SU-DHL-6 (cell line): ENCODE results near the gene FBXO38.

Experiments used
- H2AFZ ChIP-seq: fragments of 200-600 bp; sonication (generic); 2 replicates; pipeline ENCODE4 v1.6.1; 2014; ENCODE audit warnings: low read depth, mild to moderate bottlenecking, moderate library complexity, mixed read lengths, antibody characterized with exemption, low read length; ENCODE audit not compliant: severe bottlenecking
- H3F3A ChIP-seq: fragments of 200-600 bp; shearing (Covaris generic); 2 replicates; pipeline ENCODE4 v1.6.0; 2016; ENCODE audit warnings: antibody characterized with exemption, mild to moderate bottlenecking; ENCODE audit not compliant: insufficient read depth
- H3K27ac ChIP-seq: fragments of 200-600 bp; sonication (generic); 2 replicates; pipeline ENCODE4 v1.5.1; 2016; ENCODE audit warnings: low read depth, mild to moderate bottlenecking, low read length, moderate library complexity, mixed read lengths
- H3K27me3 ChIP-seq: fragments of 200-600 bp; sonication (generic), shearing (Covaris generic); 2 replicates; pipeline ENCODE4 v1.6.0; 2014; ENCODE audit warnings: mild to moderate bottlenecking, low read length
- H3K36me3 ChIP-seq: fragments of 200-600 bp; sonication (generic); 2 replicates; pipeline ENCODE4 v1.6.1; 2014; ENCODE audit warnings: mild to moderate bottlenecking, low read length, mixed read lengths
- H3K4me2 ChIP-seq: fragments of 300-600, 200-600 bp; shearing (Covaris generic), sonication (generic); 2 replicates; pipeline ENCODE4 v1.6.0; 2014; ENCODE audit warnings: low read length, low read depth, mild to moderate bottlenecking; ENCODE audit not compliant: poor library complexity, severe bottlenecking
- H3K4me3 ChIP-seq: fragments of 200-600 bp; sonication (generic); 2 replicates; pipeline ENCODE4 v1.5.1; 2014; ENCODE audit warnings: antibody characterized with exemption, low read length, mild to moderate bottlenecking, mixed read lengths; ENCODE audit not compliant: insufficient read depth, poor library complexity, severe bottlenecking
- H3K79me2 ChIP-seq: fragments of 200-600 bp; sonication (generic); 2 replicates; pipeline ENCODE4 v1.6.1; 2014; ENCODE audit warnings: mild to moderate bottlenecking, low read length, moderate library complexity; ENCODE audit not compliant: insufficient read depth
- H3K9ac ChIP-seq: fragments of 200-600 bp; sonication (generic); 2 replicates; pipeline ENCODE4 v1.7.0; 2014; ENCODE audit warnings: mild to moderate bottlenecking, low read length
- H3K9me2 ChIP-seq: fragments of 200-600 bp; sonication (generic); replicated peaks from 2 replicates; pipeline ENCODE4 v1.6.1; 2014; ENCODE audit warnings: low read length; ENCODE audit not compliant: insufficient read depth
- H3K9me3 ChIP-seq: fragments of 200-600 bp; sonication (generic); 2 replicates; pipeline ENCODE4 v1.6.1; 2014; ENCODE audit warnings: low read length, mixed read lengths; ENCODE audit not compliant: insufficient read depth
- H4K20me1 ChIP-seq: fragments of 200-600 bp; sonication (generic); 2 replicates; pipeline ENCODE4 v1.6.1; 2014; ENCODE audit warnings: low read depth, mild to moderate bottlenecking, antibody characterized with exemption, low read length, moderate library complexity, mixed read lengths
- CTCF ChIP-seq: fragments of 200-600 bp; sonication (generic); IDR thresholded peaks from one replicate; pipeline ENCODE4 v1.5.1; 2017; ENCODE audit warnings: antibody characterized with exemption, mild to moderate bottlenecking, low read length, moderate library complexity; ENCODE audit not compliant: insufficient read depth, poor library complexity, severe bottlenecking
- EZH2phosphoT487 ChIP-seq: fragments of 200-600 bp; sonication (generic), shearing (Covaris generic); conservative IDR thresholded peaks from 2 replicates; pipeline ENCODE4 v1.6.1; 2018; ENCODE audit warnings: mild to moderate bottlenecking, antibody characterized with exemption, low read length, moderate library complexity, mixed read lengths

Gene FBXO38

GRCh38 chr5:148426514-148426913 is 42.8 kb downstream of the FBXO38 start:
- TF ChIP-seq CTCF = no peak
- TF ChIP-seq EZH2phosphoT487 = no peak
- no peak overlapping the region for H3K27ac ChIP-seq
- no peaks in the 10 kb centered on the region for H3K27me3 ChIP-seq
- no peaks in the 10 kb centered on the region for H3K79me2 ChIP-seq
- H3K9ac ChIP-seq = no peak overlapping the region
- H3F3A ChIP-seq = no peaks in the 10 kb centered on the region
- H3K9me3 ChIP-seq = no peaks in the 10 kb centered on the region
- H3K4me3 ChIP-seq = no peak overlapping the region
- no peak overlapping the region for H2AFZ ChIP-seq
- H3K36me3 ChIP-seq = peaks cover 40% of the 10 kb centered on the region
- H3K4me2 ChIP-seq = no peak overlapping the region
- H3K9me2 ChIP-seq = no peaks in the 10 kb centered on the region
- H4K20me1 ChIP-seq = 0 out of 2 replicates have a peak, but pooled peaks cover 4% of the 10 kb centered on the region

- Histone ChIP-seq H3K36me3 (peaks cover 40% of the 10 kb centered on the region), H3F3A (no peaks in the 10 kb centered on the region)
- no peak for TF ChIP-seq EZH2phosphoT487
- TF ChIP-seq CTCF = no peak
Measured at GRCh38 chr5:148427370-148428042, 43.7 kb downstream of the FBXO38 start.

GRCh38 chr5:148428848-148429247 is 45.1 kb downstream of the FBXO38 start:
- Histone ChIP-seq H3K9me2 (no peaks in the 10 kb centered on the region), H3K36me3 (peaks cover 34% of the 10 kb centered on the region)

More at GRCh38 chr5:148427370-148428042, 43.7 kb downstream of the FBXO38 start:
- Histone ChIP-seq H3K27ac (no peak overlapping the region), H3K79me2 (no peaks in the 10 kb centered on the region), H4K20me1 (0 out of 2 replicates have a peak, but pooled peaks cover 4% of the 10 kb centered on the region), H3K9me3 (no peaks in the 10 kb centered on the region), H2AFZ (no peak overlapping the region), H3K9ac (no peak overlapping the region), H3K27me3 (no peaks in the 10 kb centered on the region), H3K9me2 (no peaks in the 10 kb centered on the region), H3K4me3 (no peak overlapping the region), H3K4me2 (no peak overlapping the region)

More at GRCh38 chr5:148428848-148429247, 45.1 kb downstream of the FBXO38 start:
- Histone ChIP-seq H3K9me3 (no peaks in the 10 kb centered on the region), H3K4me2 (no peak overlapping the region), H3K4me3 (no peak overlapping the region), H3K27ac (no peak overlapping the region), H3F3A (no peaks in the 10 kb centered on the region), H4K20me1 (0 out of 2 replicates have a peak, but pooled peaks cover 4% of the 10 kb centered on the region), H3K9ac (no peak overlapping the region), H3K79me2 (no peaks in the 10 kb centered on the region), H2AFZ (no peak overlapping the region), H3K27me3 (no peaks in the 10 kb centered on the region)
- TF ChIP-seq EZH2phosphoT487 = no peak
- no peak for TF ChIP-seq CTCF
